Natural killer cell (primary cell): Measurements from ENCODE around the gene PCBP3. TPM values are rescaled to one million over a fixed set of nuclear protein-coding genes. Genes with fewer than 3 reads are reported as not detected.
"Not testable (repeated sequence)": the region's sequence is repeated elsewhere in the genome, so short reads cannot be mapped to it uniquely, and the experiment has no call there.

ENCODE experiments used
- ATAC-seq, 3 donors: fragments of 150-1000 bp in 2 of 3; fragments of 200-7000 bp in 1 of 3; cut with Tn5 transposase; 1 replicate in 1 of 3; 2 replicates in 2 of 3; pipeline ENCODE4 v1.10.0; 2021; ENCODE audit warnings: mild to moderate bottlenecking in 2 of 3, moderate library complexity in 2 of 3
- DNase-seq, 2 donors: peaks; one replicate each; pipeline versions ENCODE4 v3.0.0 to v3.0.0-alpha.2; 2013 to 2021; ENCODE audit warnings: mixed read lengths in 1 of 2
- H3K27ac ChIP-seq: one replicate; pipeline ENCODE4 v1.5.1; 2013; ENCODE audit warnings: mild to moderate bottlenecking, low read length
- H3K27me3 ChIP-seq: one replicate; pipeline ENCODE4 v1.6.1; 2013; ENCODE audit warnings: low read length; ENCODE audit not compliant: control insufficient read depth, insufficient read depth
- H3K36me3 ChIP-seq: one replicate; pipeline ENCODE4 v1.6.1; 2013; ENCODE audit warnings: low read length; ENCODE audit not compliant: control insufficient read depth, insufficient read depth
- H3K4me1 ChIP-seq: one replicate; pipeline ENCODE4 v1.6.1; 2013; ENCODE audit warnings: low read length; ENCODE audit not compliant: control insufficient read depth, insufficient read depth
- H3K4me3 ChIP-seq: one replicate; pipeline ENCODE4 v1.5.1; 2013; ENCODE audit warnings: low read length
- H3K9me3 ChIP-seq: one replicate; pipeline ENCODE4 v1.6.1; 2013; ENCODE audit warnings: low read length; ENCODE audit not compliant: control insufficient read depth, insufficient read depth
- H3K27ac Mint-ChIP-seq, 2 donors: one replicate each; pipeline ENCODE4 v1.8.0; 2022; ENCODE audit warnings: mild to moderate bottlenecking in 2 of 2, mixed read lengths in 2 of 2, moderate library complexity in 1 of 2
- H3K27me3 Mint-ChIP-seq, 2 donors: one replicate each; pipeline ENCODE4 v1.8.0; 2022; ENCODE audit warnings: low read depth in 2 of 2, mixed read lengths in 2 of 2
- H3K36me3 Mint-ChIP-seq: one replicate; pipeline ENCODE4 v1.8.0; 2022; ENCODE audit warnings: mixed read lengths
- H3K4me1 Mint-ChIP-seq, 2 donors: one replicate each; pipeline ENCODE4 v1.8.0; 2022; ENCODE audit warnings: mixed read lengths in 2 of 2
- H3K4me3 Mint-ChIP-seq: one replicate; pipeline ENCODE4 v1.8.0; 2022; ENCODE audit warnings: mild to moderate bottlenecking, moderate library complexity, mixed read lengths
- H3K9me3 Mint-ChIP-seq, 2 donors: one replicate each; pipeline ENCODE4 v1.8.0; 2022; ENCODE audit warnings: mixed read lengths in 2 of 2
- WGBS: methylation state at CpG from one replicate; pipeline ENCODE4 v1.1.7; 2013; ENCODE audit warnings: missing lambda C conversion rate; ENCODE audit not compliant: insufficient coverage; 5-methylcytosine and 5-hydroxymethylcytosine counted together
- intact Hi-C: fragments of 100-400 bp; cut with micrococcal nuclease; formaldehyde crosslinking; loops from one replicate; pipeline ENCODE4 v1.14.2; 2022
- total RNA-seq, 4 donors: library from RNA; stranded (reverse); fragments of 120-200 nt in 1 of 4; gene quantifications; one replicate each; pipeline versions ENCODE4 v1.2.3 to v1.2.4, GENCODE V29; 2013 to 2022
- TF ChIP-seq, protein P1 (sequence below): fragments of 200-600 bp; IDR thresholded peaks from one replicate; pipeline ENCODE4 v1.8.0; 2022; ENCODE audit warnings: antibody characterized with exemption

Gene PCBP3
- total RNA-seq, 3 donors from 2014 or later (not counting 1 experiment from before 2014, with no cell fraction given), result 0.50 to 3.0 (median 0.52) TPM

DNA sequence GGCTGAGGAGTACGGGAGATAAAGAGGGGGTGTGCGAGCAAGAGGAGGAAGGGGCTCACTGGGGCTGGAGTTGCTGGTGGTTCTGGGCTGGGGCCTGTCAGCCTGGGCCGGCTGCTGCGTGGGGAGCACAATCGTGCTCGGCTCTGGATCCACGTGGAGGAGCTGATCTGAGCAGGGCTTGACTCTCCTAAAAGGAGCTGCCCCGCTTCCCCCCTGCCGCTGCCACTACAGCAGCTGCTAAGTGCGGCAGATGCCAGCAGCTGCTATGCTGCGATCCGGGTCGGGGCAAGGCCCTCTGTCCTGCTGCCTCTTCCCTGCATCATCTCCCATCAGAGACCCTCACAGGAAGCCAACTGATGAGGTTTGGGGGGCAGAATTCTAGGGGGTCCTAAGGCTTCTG lies 165.9 kb downstream of the PCBP3 start:
- DNase-seq, result no peak
- H3K27me3 Mint-ChIP-seq, result peaks cover 4 to 36% of the 10 kb centered on the region in 2 donors
- no peaks in the 10 kb centered on the region for H3K36me3 Mint-ChIP-seq
- intact Hi-C loops, result no loop called here
- Histone ChIP-seq H3K4me1 (no peaks in the 10 kb centered on the region), H3K9me3 (no peaks in the 10 kb centered on the region), H3K36me3 (no peaks in the 10 kb centered on the region), H3K27ac (no peak overlapping the region), H3K27me3 (no peaks in the 10 kb centered on the region), H3K4me3 (no peak overlapping the region)
- no peaks in the 10 kb centered on the region for H3K9me3 Mint-ChIP-seq
- WGBS, result 79% methylated on average over 13 of the region's 13 CpGs
- H3K4me1 Mint-ChIP-seq, result no peaks in the 10 kb centered on the region
- H3K4me3 Mint-ChIP-seq, result no peak overlapping the region
- TF ChIP-seq, protein P1, sequence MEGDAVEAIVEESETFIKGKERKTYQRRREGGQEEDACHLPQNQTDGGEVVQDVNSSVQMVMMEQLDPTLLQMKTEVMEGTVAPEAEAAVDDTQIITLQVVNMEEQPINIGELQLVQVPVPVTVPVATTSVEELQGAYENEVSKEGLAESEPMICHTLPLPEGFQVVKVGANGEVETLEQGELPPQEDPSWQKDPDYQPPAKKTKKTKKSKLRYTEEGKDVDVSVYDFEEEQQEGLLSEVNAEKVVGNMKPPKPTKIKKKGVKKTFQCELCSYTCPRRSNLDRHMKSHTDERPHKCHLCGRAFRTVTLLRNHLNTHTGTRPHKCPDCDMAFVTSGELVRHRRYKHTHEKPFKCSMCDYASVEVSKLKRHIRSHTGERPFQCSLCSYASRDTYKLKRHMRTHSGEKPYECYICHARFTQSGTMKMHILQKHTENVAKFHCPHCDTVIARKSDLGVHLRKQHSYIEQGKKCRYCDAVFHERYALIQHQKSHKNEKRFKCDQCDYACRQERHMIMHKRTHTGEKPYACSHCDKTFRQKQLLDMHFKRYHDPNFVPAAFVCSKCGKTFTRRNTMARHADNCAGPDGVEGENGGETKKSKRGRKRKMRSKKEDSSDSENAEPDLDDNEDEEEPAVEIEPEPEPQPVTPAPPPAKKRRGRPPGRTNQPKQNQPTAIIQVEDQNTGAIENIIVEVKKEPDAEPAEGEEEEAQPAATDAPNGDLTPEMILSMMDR, result no peak
- no peak for ATAC-seq
- H3K27ac Mint-ChIP-seq, result no peak overlapping the region

DNA sequence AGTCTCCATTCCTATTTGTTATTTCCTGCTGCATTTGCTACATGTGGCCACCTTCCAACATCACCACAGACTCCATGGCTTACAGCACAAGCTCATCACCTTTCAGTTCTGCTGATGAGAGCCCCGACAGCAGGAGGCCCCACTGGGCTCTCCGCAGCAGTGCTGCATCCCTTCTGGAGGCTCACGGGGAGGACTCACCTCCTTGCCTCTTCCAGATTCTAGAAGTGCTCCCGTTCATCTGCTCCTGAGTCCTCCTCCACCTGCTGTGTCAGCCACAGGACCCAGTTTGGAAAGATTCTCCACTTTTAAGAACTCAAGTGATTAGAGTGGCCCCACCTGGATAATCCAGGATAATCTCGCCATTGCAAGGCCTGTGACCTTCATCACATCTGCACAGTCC lies 167.6 kb downstream of the PCBP3 start:
- Mint-ChIP-seq H3K36me3 (no peaks in the 10 kb centered on the region), H3K27ac (no peak overlapping the region), H3K27me3 (peaks cover 4 to 36% of the 10 kb centered on the region in 2 donors), H3K4me3 (no peak overlapping the region), H3K4me1 (no peaks in the 10 kb centered on the region), H3K9me3 (no peaks in the 10 kb centered on the region)
- WGBS, result 89% methylated on average over 5 of the region's 5 CpGs
- no peaks in the 10 kb centered on the region for H3K4me1 ChIP-seq
- no peak for DNase-seq
- H3K9me3 ChIP-seq, result no peaks in the 10 kb centered on the region
- H3K4me3 ChIP-seq, result no peak overlapping the region
- no peaks in the 10 kb centered on the region for H3K36me3 ChIP-seq
- H3K27ac ChIP-seq, result no peak overlapping the region
- intact Hi-C loops, result no loop called here
- no peak for ATAC-seq
- TF ChIP-seq, protein P1, result no peak
- H3K27me3 ChIP-seq, result no peaks in the 10 kb centered on the region

DNA sequence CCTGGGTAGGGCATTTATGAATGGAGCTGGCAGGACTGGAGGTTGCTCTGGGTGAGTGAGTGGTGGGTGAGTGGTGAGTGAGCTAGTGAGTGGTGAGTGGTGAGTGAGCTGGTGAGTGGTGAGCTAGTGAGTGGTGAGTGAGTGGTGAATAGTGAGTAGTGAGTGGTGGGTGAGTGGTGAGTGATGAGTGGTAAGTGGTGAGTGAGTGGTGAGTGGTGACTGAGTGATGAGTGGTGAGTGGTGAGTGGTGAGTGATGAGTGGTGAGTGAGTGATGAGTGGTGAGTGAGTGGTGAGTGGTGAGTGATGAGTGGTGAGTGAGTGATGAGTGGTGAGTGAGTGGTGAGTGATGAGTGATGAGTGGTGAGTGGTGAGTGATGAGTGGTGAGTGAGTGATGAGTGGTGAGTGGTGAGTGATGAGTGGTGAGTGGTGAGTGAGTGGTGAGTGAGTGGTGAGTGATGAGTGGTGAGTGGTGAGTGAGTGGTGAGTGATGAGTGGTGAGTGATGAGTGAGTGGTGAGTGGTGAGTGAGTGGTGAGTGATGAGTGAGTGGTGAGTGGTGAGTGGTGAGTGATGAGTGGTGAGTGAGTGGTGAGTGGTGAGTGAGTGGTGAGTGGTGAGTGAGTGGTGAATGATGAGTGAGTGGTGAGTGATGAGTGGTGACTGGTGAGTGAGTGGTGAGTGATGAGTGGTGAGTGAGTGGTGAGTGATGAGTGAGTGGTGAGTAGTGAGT lies 170.8 kb downstream of the PCBP3 start:
- H3K4me1 Mint-ChIP-seq, H3K27ac Mint-ChIP-seq, ATAC-seq, H3K27me3 ChIP-seq, H3K9me3 Mint-ChIP-seq, H3K4me3 ChIP-seq, H3K36me3 ChIP-seq, H3K4me3 Mint-ChIP-seq, H3K36me3 Mint-ChIP-seq, H3K27ac ChIP-seq, H3K4me1 ChIP-seq, intact Hi-C loops, H3K9me3 ChIP-seq: not testable (repeated sequence)
- peaks cover 4 to 28% of the 10 kb centered on the region in 2 donors for H3K27me3 Mint-ChIP-seq
- DNase-seq, result peak in 1 of 2 donors; percentile 5

DNA sequence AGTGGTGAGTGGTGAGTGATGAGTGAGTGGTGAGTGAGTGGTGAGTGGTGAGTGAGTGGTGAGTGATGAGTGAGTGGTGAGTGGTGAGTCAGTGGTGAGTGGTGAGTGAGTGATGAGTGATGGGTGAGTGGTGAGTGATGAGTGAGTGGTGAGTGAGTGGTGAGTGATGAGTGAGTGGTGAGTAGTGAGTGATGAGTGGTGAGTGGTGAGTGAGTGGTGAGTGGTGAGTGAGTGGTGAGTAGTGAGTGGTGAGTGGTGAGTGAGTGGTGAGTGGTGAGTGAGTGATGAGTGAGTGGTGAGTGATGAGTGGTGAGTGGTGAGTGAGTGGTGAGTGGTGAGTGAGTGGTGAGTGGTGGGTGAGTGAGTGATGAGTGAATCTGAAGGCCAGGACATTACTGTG lies 172.3 kb downstream of the PCBP3 start:
- H3K9me3 ChIP-seq, H3K27me3 ChIP-seq, DNase-seq, H3K36me3 Mint-ChIP-seq, H3K4me3 Mint-ChIP-seq, H3K36me3 ChIP-seq, intact Hi-C loops, H3K27ac Mint-ChIP-seq, H3K4me3 ChIP-seq, H3K4me1 Mint-ChIP-seq, ATAC-seq, H3K4me1 ChIP-seq, H3K9me3 Mint-ChIP-seq, H3K27ac ChIP-seq: not testable (repeated sequence)
- peaks cover 4 to 25% of the 10 kb centered on the region in 2 donors for H3K27me3 Mint-ChIP-seq
